Immature natural killer cell (primary cell): ENCODE data around the gene UGT2B7. TPM values are rescaled to one million over a fixed set of nuclear protein-coding genes. Genes with fewer than 3 reads are reported as not detected.
"Not testable (repeated sequence)": the region's sequence is repeated elsewhere in the genome, so short reads cannot be mapped to it uniquely, and the experiment has no call there.

Experiments
- DNase-seq, 3 donors: peaks; one replicate each; pipeline ENCODE4 v3.0.0; 2022; ENCODE audit warnings: mixed read lengths in 1 of 3
- H3K27ac Mint-ChIP-seq, 6 donors: one replicate each; pipeline ENCODE4 v1.8.0; 2020; ENCODE audit warnings: mixed read lengths in 6 of 6, mild to moderate bottlenecking in 5 of 6, inconsistent platforms in 4 of 6, moderate library complexity in 3 of 6
- H3K27me3 Mint-ChIP-seq, 3 donors: one replicate each; pipeline ENCODE4 v1.8.0; 2020 to 2021; ENCODE audit warnings: low read depth in 3 of 3, mild to moderate bottlenecking in 3 of 3, mixed read lengths in 3 of 3, moderate library complexity in 3 of 3, inconsistent platforms in 1 of 3
- H3K36me3 Mint-ChIP-seq, 3 donors: one replicate each; pipeline ENCODE4 v1.8.0; 2020; ENCODE audit warnings: mixed read lengths in 3 of 3, inconsistent platforms in 2 of 3, mild to moderate bottlenecking in 2 of 3
- H3K4me1 Mint-ChIP-seq, 2 donors: one replicate each; pipeline ENCODE4 v1.8.0; 2020; ENCODE audit warnings: inconsistent platforms in 2 of 2, mild to moderate bottlenecking in 2 of 2, mixed read lengths in 2 of 2, moderate library complexity in 1 of 2
- H3K4me3 Mint-ChIP-seq, 5 donors: one replicate each; pipeline ENCODE4 v1.8.0; 2020; ENCODE audit warnings: mild to moderate bottlenecking in 5 of 5, mixed read lengths in 5 of 5, inconsistent platforms in 3 of 5, moderate library complexity in 3 of 5
- H3K9me3 Mint-ChIP-seq, 6 donors: one replicate each; pipeline ENCODE4 v1.8.0; 2020; ENCODE audit warnings: mild to moderate bottlenecking in 6 of 6, mixed read lengths in 6 of 6, inconsistent platforms in 4 of 6, moderate library complexity in 3 of 6
- polyA plus RNA-seq, 3 donors: library from polyadenylated mRNA; unstranded; fragments of 300-500 nt; fragmentation: Illumina TruSeq; gene quantifications; one replicate each; pipeline ENCODE4 v1.2.3, GENCODE V29; 2021

UGT2B7 gene
- polyA plus RNA-seq, 3 donors from 2014 or later, result not detected

DNA sequence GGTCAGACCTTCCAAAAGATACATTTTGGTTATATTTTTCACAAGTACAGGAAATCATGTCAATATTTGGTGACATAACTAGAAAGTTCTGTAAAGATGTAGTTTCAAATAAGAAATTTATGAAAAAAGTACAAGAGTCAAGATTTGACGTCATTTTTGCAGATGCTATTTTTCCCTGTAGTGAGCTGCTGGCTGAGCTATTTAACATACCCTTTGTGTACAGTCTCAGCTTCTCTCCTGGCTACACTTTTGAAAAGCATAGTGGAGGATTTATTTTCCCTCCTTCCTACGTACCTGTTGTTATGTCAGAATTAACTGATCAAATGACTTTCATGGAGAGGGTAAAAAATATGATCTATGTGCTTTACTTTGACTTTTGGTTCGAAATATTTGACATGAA, 536 bp downstream of the UGT2B7 start:
- Mint-ChIP-seq H3K9me3 (peaks cover 7 to 42% (median 9%) of the 10 kb centered on the region in 6 donors), H3K4me3 (no peak overlapping the region), H3K4me1 (no peaks in the 10 kb centered on the region), H3K36me3 (no peaks in the 10 kb centered on the region), H3K27ac (no peak overlapping the region), H3K27me3 (no peaks in the 10 kb centered on the region)
- no peak for DNase-seq

DNA sequence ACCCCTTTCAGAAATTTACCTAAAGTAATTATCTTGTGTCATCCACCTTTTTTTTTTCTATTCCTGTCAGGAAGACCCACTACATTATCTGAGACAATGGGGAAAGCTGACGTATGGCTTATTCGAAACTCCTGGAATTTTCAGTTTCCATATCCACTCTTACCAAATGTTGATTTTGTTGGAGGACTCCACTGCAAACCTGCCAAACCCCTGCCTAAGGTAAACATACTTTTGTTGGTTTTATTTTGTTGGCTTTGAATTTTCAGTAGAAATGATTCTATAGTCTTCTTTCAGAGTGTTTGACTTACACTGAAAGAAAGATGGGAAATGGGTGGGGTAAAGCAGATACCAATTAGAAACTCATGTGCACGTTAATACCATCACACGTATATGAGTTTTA, 2.2 kb downstream of the UGT2B7 start:
- H3K27me3 Mint-ChIP-seq, result no peaks in the 10 kb centered on the region
- no peak overlapping the region for H3K27ac Mint-ChIP-seq
- H3K4me3 Mint-ChIP-seq, result no peak overlapping the region
- no peaks in the 10 kb centered on the region for H3K4me1 Mint-ChIP-seq
- H3K9me3 Mint-ChIP-seq, result peaks cover 7 to 42% (median 10%) of the 10 kb centered on the region in 6 donors
- H3K36me3 Mint-ChIP-seq, result no peaks in the 10 kb centered on the region
- no peak for DNase-seq

DNA sequence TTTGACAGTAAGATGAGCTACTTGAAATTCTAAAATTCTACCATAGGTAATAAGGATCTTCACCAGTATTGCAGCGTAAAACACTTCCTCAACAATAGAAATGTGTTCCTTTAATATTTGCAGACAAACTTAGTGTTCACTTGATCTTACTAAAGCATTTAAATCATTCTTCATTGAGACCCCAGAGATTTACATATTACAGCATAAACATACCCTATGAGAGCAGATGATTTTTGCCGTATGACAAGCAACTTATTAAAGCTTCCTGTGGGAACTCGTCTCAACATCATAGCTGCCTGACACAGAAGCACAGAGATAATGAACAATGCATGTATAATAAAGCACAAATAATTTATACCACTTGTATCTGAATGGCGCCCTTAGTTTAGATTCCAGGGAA, 3.6 kb downstream of the UGT2B7 start:
- no peak for DNase-seq
- H3K4me1 Mint-ChIP-seq, result no peaks in the 10 kb centered on the region
- no peaks in the 10 kb centered on the region for H3K27me3 Mint-ChIP-seq
- H3K9me3 Mint-ChIP-seq, result peaks cover 3 to 43% (median 10%) of the 10 kb centered on the region in 6 donors
- no peak overlapping the region for H3K4me3 Mint-ChIP-seq
- H3K36me3 Mint-ChIP-seq, result no peaks in the 10 kb centered on the region
- no peak overlapping the region for H3K27ac Mint-ChIP-seq

DNA sequence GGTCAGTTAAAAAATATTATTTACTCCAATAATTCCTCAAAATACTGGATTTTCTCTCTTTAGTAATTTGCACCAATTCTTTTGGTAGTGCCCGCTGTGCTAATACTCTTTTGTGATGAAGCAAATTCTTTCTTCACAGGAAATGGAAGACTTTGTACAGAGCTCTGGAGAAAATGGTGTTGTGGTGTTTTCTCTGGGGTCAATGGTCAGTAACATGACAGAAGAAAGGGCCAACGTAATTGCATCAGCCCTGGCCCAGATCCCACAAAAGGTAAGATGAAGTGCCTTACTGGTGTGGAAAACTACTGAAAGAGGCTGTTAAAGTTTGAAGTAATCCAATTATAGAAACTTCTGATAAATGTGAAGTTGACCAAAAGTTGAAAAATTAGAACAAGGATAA, 6.4 kb downstream of the UGT2B7 start:
- H3K27me3 Mint-ChIP-seq, H3K4me3 Mint-ChIP-seq, H3K4me1 Mint-ChIP-seq, DNase-seq, H3K27ac Mint-ChIP-seq, H3K36me3 Mint-ChIP-seq: not testable (repeated sequence)
- H3K9me3 Mint-ChIP-seq, result peaks cover 0 to 36% (median 3%) of the 10 kb centered on the region in 6 donors

DNA sequence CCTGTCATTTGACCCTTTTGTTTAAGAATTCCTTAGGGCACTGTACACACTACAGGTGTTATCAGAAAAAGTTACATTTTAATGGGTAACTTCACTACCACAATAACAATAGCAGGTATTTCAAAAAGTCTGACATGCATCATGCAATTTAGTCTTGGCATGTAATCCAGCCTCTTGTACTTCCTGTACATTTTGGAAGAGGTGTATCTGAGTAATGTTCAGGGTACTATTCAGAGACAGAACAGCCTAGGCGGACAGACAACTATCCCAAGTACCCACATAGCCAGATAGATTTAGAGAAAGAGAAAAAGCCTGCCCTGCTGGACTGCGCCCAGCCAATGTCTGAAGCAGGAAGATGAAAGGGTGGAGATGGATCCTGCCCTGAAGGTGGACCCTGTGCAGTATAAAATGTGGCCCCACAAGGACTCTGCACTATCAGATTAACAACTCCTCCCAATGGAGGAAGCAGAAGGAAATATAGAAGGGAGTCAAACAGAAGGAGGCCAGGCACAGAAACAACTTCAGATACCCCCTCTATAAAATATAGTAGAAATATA, 8.5 kb downstream of the UGT2B7 start:
- Mint-ChIP-seq H3K27me3 (no peaks in the 10 kb centered on the region), H3K36me3 (no peaks in the 10 kb centered on the region), H3K27ac (no peak overlapping the region), H3K9me3 (peaks cover 0 to 27% (median 2%) of the 10 kb centered on the region in 6 donors), H3K4me1 (no peaks in the 10 kb centered on the region), H3K4me3 (no peak overlapping the region)
- no peak for DNase-seq

DNA sequence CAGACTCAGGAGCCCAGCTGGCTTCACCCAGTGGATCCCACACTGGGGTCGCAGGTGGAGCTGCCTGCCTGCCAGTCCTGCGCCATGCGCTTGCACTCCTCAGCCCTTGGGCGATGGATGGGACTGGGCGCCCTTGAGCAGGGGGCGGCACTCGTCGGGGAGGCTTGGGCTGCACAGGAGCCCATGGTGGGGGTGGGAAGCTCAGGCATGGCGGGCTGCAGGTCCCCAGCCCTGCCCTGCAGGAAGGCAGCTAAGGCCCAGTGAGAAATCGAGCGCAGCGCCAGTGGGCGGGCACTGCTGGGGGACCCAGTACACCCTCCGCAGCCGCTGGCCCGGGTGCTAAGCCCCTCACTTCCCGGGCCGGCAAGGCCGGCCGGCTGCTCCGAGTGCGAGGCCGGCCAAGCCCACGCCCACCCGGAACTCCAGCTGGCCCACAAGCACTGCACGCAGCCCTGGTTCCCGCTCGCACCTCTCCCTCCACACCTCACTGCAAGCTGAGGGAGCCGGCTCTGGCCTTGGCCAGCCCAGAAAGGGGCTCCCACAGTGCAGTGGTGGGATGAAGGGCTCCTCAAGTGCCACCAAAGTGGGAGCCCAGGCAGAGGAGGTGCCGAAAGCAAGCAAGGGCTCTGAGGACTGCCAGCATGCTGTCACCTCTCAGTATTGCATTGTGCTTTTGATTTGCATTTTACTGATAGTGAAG, 19.0 kb downstream of the UGT2B7 start:
- H3K36me3 Mint-ChIP-seq, result not testable (repeated sequence)
- H3K9me3 Mint-ChIP-seq, result peaks cover 5 to 12% (median 8%) of the 10 kb centered on the region in 6 donors

DNA sequence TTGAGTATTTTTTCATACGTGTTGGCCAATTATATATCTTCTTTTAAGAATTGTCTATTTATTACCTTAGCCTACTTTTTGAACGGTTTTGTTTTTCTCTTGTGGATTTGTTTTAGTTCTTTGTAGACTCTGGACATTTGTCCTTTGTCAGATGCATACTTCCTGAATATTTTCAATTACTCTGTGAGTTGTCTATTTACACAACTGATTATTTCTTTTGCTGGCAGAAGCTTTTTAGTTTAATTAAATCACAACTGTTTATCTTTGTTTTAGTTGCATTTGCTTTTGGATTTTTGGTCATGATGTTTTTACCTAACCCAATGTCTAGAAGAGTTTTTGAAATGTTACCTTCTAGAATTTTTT, 19.6 kb downstream of the UGT2B7 start:
- H3K4me1 Mint-ChIP-seq, result no peaks in the 10 kb centered on the region
- H3K4me3 Mint-ChIP-seq, result no peak overlapping the region
- no peaks in the 10 kb centered on the region for H3K36me3 Mint-ChIP-seq
- peaks cover 5 to 11% (median 9%) of the 10 kb centered on the region in 6 donors for H3K9me3 Mint-ChIP-seq
- no peak overlapping the region for H3K27ac Mint-ChIP-seq
- no peaks in the 10 kb centered on the region for H3K27me3 Mint-ChIP-seq
- no peak for DNase-seq

More for the DNA sequence above, 19.0 kb downstream of the UGT2B7 start:
- H3K27ac Mint-ChIP-seq, H3K4me1 Mint-ChIP-seq, H3K4me3 Mint-ChIP-seq, DNase-seq, H3K27me3 Mint-ChIP-seq: not testable (repeated sequence)

DNA sequence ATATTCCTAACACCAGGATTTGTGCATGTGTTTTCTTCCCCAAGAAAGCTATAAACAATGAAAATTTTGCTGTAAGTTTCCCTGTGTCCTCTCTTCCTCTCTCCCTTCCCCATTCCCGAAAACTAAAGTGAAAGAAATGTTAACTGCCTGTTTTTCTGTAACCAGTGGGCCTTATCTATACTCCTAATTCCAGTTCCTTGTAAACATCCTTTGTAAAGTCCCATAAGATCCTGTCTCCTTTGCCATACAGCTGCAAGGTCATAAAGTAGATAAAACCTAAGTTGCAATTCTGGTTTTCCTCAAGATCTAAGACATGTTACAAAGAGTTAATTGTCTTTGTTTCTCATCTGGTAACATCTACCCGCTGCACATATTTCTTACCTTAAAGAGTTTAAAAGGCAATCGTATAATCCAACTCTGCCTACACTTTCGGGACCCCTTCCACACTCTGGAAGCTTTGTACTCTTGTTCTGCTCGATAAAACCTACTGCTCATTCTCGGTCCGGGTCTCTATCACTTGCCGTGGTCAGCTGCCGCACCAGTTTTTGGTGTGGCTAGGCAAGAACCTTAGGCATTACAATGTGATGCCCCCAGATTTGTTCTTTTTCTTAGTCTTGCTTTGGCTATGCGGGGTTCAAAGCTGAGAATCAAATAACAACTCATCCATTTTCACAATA, 20.5 kb downstream of the UGT2B7 start:
- Mint-ChIP-seq H3K27me3 (no peaks in the 10 kb centered on the region), H3K4me3 (no peak overlapping the region), H3K36me3 (no peaks in the 10 kb centered on the region), H3K9me3 (peaks cover 5 to 15% (median 11%) of the 10 kb centered on the region in 6 donors), H3K4me1 (no peaks in the 10 kb centered on the region), H3K27ac (no peak overlapping the region)
- DNase-seq, result no peak

DNA sequence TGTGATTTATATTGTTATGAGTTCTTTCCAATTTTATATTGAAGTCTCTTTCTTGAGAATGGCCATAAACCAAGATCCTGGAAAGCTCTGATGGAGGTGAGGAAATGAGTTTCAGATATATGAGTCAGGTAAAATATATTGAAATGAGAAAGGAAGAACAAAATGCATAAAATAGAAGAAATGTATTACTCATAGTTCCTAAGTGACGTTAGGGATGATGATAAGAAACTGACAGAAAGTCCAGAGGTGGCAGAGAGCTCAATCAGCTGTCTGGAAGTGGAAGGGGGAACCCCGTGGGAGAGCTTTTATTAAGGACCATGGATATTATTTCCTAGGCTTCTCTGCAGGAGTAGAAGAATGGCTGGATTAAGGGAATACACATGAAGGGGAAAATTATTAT, 24.6 kb downstream of the UGT2B7 start:
- DNase-seq, result no peak
- no peaks in the 10 kb centered on the region for H3K4me1 Mint-ChIP-seq
- H3K27me3 Mint-ChIP-seq, result peaks cover 0 to 2% (median 0%) of the 10 kb centered on the region in 3 donors
- H3K4me3 Mint-ChIP-seq, result no peak overlapping the region
- peaks cover 8 to 17% (median 10%) of the 10 kb centered on the region in 6 donors for H3K9me3 Mint-ChIP-seq
- H3K27ac Mint-ChIP-seq, result no peak overlapping the region
- H3K36me3 Mint-ChIP-seq, result no peaks in the 10 kb centered on the region

DNA sequence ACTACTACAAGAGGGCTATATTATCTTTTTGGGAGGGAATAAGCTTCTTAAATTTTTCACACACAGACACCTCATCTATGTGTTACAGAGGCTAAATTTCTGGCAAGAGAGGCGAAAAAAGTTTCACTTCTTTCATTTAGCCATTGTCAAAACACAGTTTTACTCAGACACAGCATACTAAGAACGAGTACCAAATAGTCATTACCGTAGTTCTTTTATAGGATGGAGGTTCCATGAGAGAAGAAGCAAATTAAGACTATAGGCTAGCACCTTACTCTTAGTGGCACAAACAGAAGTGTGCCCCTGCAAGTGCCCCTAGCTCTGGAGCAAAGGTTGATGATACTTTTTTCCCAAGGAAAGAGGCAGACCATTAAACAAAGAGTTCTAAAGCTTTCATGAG, 26.2 kb downstream of the UGT2B7 start:
- Mint-ChIP-seq H3K36me3 (no peaks in the 10 kb centered on the region), H3K27ac (no peak overlapping the region), H3K9me3 (peaks cover 3 to 14% (median 10%) of the 10 kb centered on the region in 6 donors), H3K27me3 (peaks cover 0 to 2% (median 0%) of the 10 kb centered on the region in 3 donors), H3K4me3 (no peak overlapping the region), H3K4me1 (no peaks in the 10 kb centered on the region)
- DNase-seq, result no peak

DNA sequence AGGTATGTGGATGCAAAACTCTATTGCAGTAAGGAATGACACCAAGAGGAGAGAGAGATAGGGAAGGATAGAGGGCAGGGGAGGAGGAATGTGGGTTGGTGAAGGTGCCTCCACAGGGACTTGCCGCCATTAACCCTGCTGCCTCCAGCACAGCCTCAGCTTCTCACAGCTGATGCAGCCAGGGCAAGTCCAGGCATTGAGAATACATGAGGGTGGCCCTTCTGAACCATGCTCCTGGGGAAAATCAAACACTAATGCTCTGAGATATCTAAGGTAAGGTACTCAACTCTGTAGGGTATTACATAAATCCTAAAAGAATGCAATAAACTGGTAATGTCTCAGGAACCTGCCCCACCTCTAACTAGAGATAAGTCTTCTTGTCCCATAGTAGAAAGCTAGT, 28.7 kb downstream of the UGT2B7 start:
- Mint-ChIP-seq H3K4me1 (no peaks in the 10 kb centered on the region), H3K36me3 (no peaks in the 10 kb centered on the region), H3K27me3 (peaks cover 0 to 4% (median 2%) of the 10 kb centered on the region in 3 donors), H3K4me3 (no peak overlapping the region), H3K9me3 (peaks cover 3 to 25% (median 10%) of the 10 kb centered on the region in 6 donors), H3K27ac (no peak overlapping the region)
- DNase-seq, result no peak

DNA sequence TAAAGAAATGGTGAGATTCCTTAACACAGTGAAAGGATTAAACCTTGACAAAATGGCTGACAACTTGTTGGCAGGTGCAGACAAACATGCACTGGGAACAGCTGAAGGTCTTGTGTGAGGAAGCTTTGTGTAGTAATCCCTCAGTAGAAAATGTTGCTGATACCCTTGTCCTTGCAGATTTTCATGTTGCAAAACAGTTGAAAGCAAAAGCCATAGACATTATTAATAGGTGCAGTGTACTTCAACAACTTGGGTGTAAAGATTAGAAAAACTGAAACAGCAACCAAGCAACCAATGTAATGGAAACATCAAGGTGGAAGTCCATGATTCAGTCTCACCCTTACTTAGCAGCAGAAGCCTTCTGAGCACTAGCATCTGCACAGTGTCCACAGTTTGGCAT, 29.8 kb downstream of the UGT2B7 start:
- H3K4me1 Mint-ChIP-seq, result no peaks in the 10 kb centered on the region
- H3K9me3 Mint-ChIP-seq, result peaks cover 3 to 21% (median 9%) of the 10 kb centered on the region in 6 donors
- H3K36me3 Mint-ChIP-seq, result no peaks in the 10 kb centered on the region
- H3K27me3 Mint-ChIP-seq, result peaks cover 0 to 4% (median 2%) of the 10 kb centered on the region in 3 donors
- H3K4me3 Mint-ChIP-seq, result no peak overlapping the region
- DNase-seq, result no peak
- no peak overlapping the region for H3K27ac Mint-ChIP-seq

DNA sequence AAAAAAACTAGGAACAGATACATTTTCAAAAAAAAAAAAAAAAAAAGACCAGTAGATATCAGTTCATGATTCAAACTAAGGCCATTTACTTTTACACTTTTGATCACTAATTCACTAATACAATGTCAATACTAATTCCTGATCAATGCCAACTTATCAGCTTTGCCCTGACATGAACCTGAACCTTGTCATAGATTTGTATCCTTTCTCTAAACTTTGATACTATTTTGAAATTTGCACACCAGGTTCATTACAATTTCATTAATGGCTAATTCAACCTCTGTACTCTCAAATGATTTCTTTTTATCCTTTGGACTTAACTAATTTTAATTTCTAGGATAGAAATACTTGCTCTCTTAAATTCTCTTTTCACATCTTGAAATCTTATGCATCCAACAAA, 37.7 kb downstream of the UGT2B7 start:
- DNase-seq, result no peak
- no peaks in the 10 kb centered on the region for H3K4me1 Mint-ChIP-seq
- H3K27ac Mint-ChIP-seq, result no peak overlapping the region
- H3K4me3 Mint-ChIP-seq, result no peak overlapping the region
- no peaks in the 10 kb centered on the region for H3K27me3 Mint-ChIP-seq
- H3K36me3 Mint-ChIP-seq, result no peaks in the 10 kb centered on the region
- H3K9me3 Mint-ChIP-seq, result peaks cover 0 to 21% (median 9%) of the 10 kb centered on the region in 6 donors

DNA sequence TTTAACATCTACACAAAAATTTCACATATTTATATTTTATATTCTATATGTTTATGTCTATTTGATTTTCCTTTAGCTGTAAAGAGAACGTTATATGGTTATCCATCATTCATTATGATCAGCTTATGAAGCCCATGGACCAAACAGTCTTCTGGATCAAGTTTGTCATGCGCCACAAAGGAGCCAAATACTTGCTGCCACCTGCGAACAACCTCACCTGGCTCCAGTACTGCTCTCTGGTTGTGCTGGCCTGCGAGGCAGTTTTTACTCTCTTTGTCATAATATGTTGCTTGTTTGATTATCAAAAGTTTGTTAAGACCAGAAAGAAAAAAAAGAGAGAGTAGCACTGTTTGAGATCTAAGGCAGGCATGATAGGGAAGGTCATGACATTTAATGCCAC, 38.2 kb downstream of the UGT2B7 start:
- no peaks in the 10 kb centered on the region for H3K36me3 Mint-ChIP-seq
- H3K27ac Mint-ChIP-seq, result no peak overlapping the region
- no peaks in the 10 kb centered on the region for H3K4me1 Mint-ChIP-seq
- no peaks in the 10 kb centered on the region for H3K27me3 Mint-ChIP-seq
- H3K9me3 Mint-ChIP-seq, result peaks cover 0 to 18% (median 8%) of the 10 kb centered on the region in 6 donors
- DNase-seq, result no peak
- no peak overlapping the region for H3K4me3 Mint-ChIP-seq
